Epithelial cell of proximal tubule (primary cell): ENCODE data around the gene RIMS4. TPM values are rescaled to one million over a fixed set of nuclear protein-coding genes. Genes with fewer than 3 reads are reported as not detected.

Source experiments
- DNase-seq: peaks from one replicate; pipeline ENCODE4 v3.0.0-alpha.2; 2011; ENCODE audit warnings: low read depth
- H3K4me3 ChIP-seq: 2 replicates; pipeline ENCODE4 v1.5.1; 2011; ENCODE audit warnings: low read depth, mild to moderate bottlenecking, low read length
- CTCF ChIP-seq: conservative IDR thresholded peaks from 2 replicates; pipeline ENCODE4 v1.5.1; 2012; ENCODE audit warnings: low read depth, mild to moderate bottlenecking, low read length
- total RNA-seq: library from RNA; depleted of rRNA; stranded (reverse); fragments of >200 nt; gene quantifications from 2 replicates; pipeline ENCODE4 v1.2.3, GENCODE V29; 2015

Gene RIMS4
- total RNA-seq, 1 donor from 2014 or later: not detected

- no peak for TF ChIP-seq CTCF
Measured at GRCh38 chr20:44703956-44704488, 106.3 kb downstream of the RIMS4 start.

GRCh38 chr20:44703183-44703925 lies 107.0 kb downstream of the RIMS4 start:
- no peak for DNase-seq
- H3K4me3 ChIP-seq: no peak overlapping the region
- no peak for TF ChIP-seq CTCF

More at GRCh38 chr20:44703956-44704488, 106.3 kb downstream of the RIMS4 start:
- DNase-seq: no peak
- no peak overlapping the region for H3K4me3 ChIP-seq

GRCh38 chr20:44702776-44703175 lies 107.6 kb downstream of the RIMS4 start:
- TF ChIP-seq CTCF: no peak
- H3K4me3 ChIP-seq: no peak overlapping the region
- DNase-seq: no peak

- no peak for DNase-seq
- TF ChIP-seq CTCF: no peak
Measured at GRCh38 chr20:44701858-44702256, 108.5 kb downstream of the RIMS4 start.

More at GRCh38 chr20:44701858-44702256, 108.5 kb downstream of the RIMS4 start:
- no peak overlapping the region for H3K4me3 ChIP-seq

Other genes starting within 250 kb of the RIMS4 start
- 28.8 and 64.3 TPM in 2 replicates for gene PKIG, start 228.0 kb downstream of the RIMS4 start, total RNA-seq
- gene ADA, start 158.8 kb downstream of the RIMS4 start, total RNA-seq: 14.5 and 19.9 TPM in 2 replicates
- 0.14 TPM in 1 of 2 replicates, not detected in the other for gene CCN5, start 95.2 kb downstream of the RIMS4 start, total RNA-seq
- gene KCNK15, start 64.7 kb downstream of the RIMS4 start, total RNA-seq: 0.22 TPM in 1 of 2 replicates, not detected in the other
- gene YWHAB, start 75.2 kb upstream of the RIMS4 start, total RNA-seq: 162 and 203 TPM in 2 replicates
- gene PABPC1L, start 99.5 kb upstream of the RIMS4 start, total RNA-seq: 6.5 and 9.2 TPM in 2 replicates
- 74.3 and 95.6 TPM in 2 replicates for gene TOMM34, start 149.9 kb upstream of the RIMS4 start, total RNA-seq
- 17.4 and 17.6 TPM in 2 replicates for gene STK4, start 156.0 kb upstream of the RIMS4 start, total RNA-seq